Stimulated activated CD4-positive, alpha-beta T cell treated with anti-CD3 and anti-CD28 coated beads, TNF-alpha, amount 100 ng/mL, for 1 hour (primary cell): ENCODE results near the gene KRTAP5-1.

Experiments
- DNase-seq, 3 donors: peaks; one replicate each; pipeline ENCODE4 v3.0.0-alpha.2; 2020; ENCODE audit warnings: low read depth in 3 of 3, low spot score in 1 of 3

Gene KRTAP5-1

GRCh38 chr11:1560649-1561251 lies 24.3 kb downstream of the KRTAP5-1 start:
- DNase-seq: no peak

- DNase-seq: no peak
Measured at GRCh38 chr11:1560002-1560648, 25.0 kb downstream of the KRTAP5-1 start.

GRCh38 chr11:1559111-1559951 lies 25.8 kb downstream of the KRTAP5-1 start:
- no peak for DNase-seq

- no peak for DNase-seq
Measured at GRCh38 chr11:1558775-1559110, 26.3 kb downstream of the KRTAP5-1 start.

GRCh38 chr11:1557904-1558774 lies 26.9 kb downstream of the KRTAP5-1 start:
- DNase-seq: no peak

GRCh38 chr11:1557051-1557884 lies 27.8 kb downstream of the KRTAP5-1 start:
- DNase-seq: no peak

GRCh38 chr11:1556278-1556902 lies 28.7 kb downstream of the KRTAP5-1 start:
- no peak for DNase-seq

- DNase-seq: no peak
Measured at GRCh38 chr11:1555713-1556153, 29.4 kb downstream of the KRTAP5-1 start.

GRCh38 chr11:1554981-1555712 lies 29.9 kb downstream of the KRTAP5-1 start:
- no peak for DNase-seq

GRCh38 chr11:1553808-1554594 lies 31.1 kb downstream of the KRTAP5-1 start:
- DNase-seq: no peak

- no peak for DNase-seq
Measured at GRCh38 chr11:1549338-1550330, 35.4 kb downstream of the KRTAP5-1 start.

- no peak for DNase-seq
Measured at GRCh38 chr11:1548221-1549070, 36.6 kb downstream of the KRTAP5-1 start.

- no peak for DNase-seq
Measured at GRCh38 chr11:1547467-1548098, 37.5 kb downstream of the KRTAP5-1 start.

GRCh38 chr11:1546536-1547466 lies 38.3 kb downstream of the KRTAP5-1 start:
- peak in 1 of 3 donors; percentile 27 for DNase-seq

- DNase-seq: no peak
Measured at GRCh38 chr11:1546077-1546535, 39.0 kb downstream of the KRTAP5-1 start.
